Activated CD8-positive, alpha-beta memory T cell treated with anti-CD3 and anti-CD28 coated beads for 1 hour (primary cell): ENCODE measurements around the gene TCOF1.

Experiments used
- DNase-seq, 2 donors: peaks; one replicate each; pipeline ENCODE4 v3.0.0-alpha.2; 2020; ENCODE audit warnings: low read depth in 1 of 2; ENCODE audit errors: extremely low read depth in 1 of 2

TCOF1 gene

GRCh38 chr5:150323819-150324218, 33.7 kb upstream of the TCOF1 start:
- DNase-seq, result no peak

- no peak for DNase-seq
Observed at GRCh38 chr5:150325426-150325825, 32.1 kb upstream of the TCOF1 start.

GRCh38 chr5:150326707-150327106, 30.8 kb upstream of the TCOF1 start:
- DNase-seq, result no peak

- DNase-seq, result no peak
Observed at GRCh38 chr5:150327139-150327538, 30.4 kb upstream of the TCOF1 start.

GRCh38 chr5:150328515-150328914, 29.0 kb upstream of the TCOF1 start:
- DNase-seq, result no peak

GRCh38 chr5:150329038-150329437, 28.5 kb upstream of the TCOF1 start:
- no peak for DNase-seq

- DNase-seq, result no peak
Observed at GRCh38 chr5:150329881-150330876, 27.3 kb upstream of the TCOF1 start.

GRCh38 chr5:150333400-150333799, 24.1 kb upstream of the TCOF1 start:
- no peak for DNase-seq

GRCh38 chr5:150335778-150336177, 21.7 kb upstream of the TCOF1 start:
- no peak for DNase-seq

GRCh38 chr5:150338546-150338945, 19.0 kb upstream of the TCOF1 start:
- no peak for DNase-seq

- DNase-seq, result no peak
Observed at GRCh38 chr5:150339165-150339564, 18.3 kb upstream of the TCOF1 start.

- no peak for DNase-seq
Observed at GRCh38 chr5:150339841-150340240, 17.7 kb upstream of the TCOF1 start.

- no peak for DNase-seq
Observed at GRCh38 chr5:150340614-150341255, 16.8 kb upstream of the TCOF1 start.

- DNase-seq, result no peak
Observed at GRCh38 chr5:150341331-150341730, 16.2 kb upstream of the TCOF1 start.

GRCh38 chr5:150341989-150342388, 15.5 kb upstream of the TCOF1 start:
- DNase-seq, result no peak

- DNase-seq, result no peak
Observed at GRCh38 chr5:150342583-150342982, 14.9 kb upstream of the TCOF1 start.

GRCh38 chr5:150343994-150344631, 13.4 kb upstream of the TCOF1 start:
- DNase-seq, result no peak

GRCh38 chr5:150345716-150346115, 11.8 kb upstream of the TCOF1 start:
- no peak for DNase-seq

GRCh38 chr5:150346592-150346991, 10.9 kb upstream of the TCOF1 start:
- no peak for DNase-seq

GRCh38 chr5:150347003-150347402, 10.5 kb upstream of the TCOF1 start:
- no peak for DNase-seq

- DNase-seq, result no peak
Observed at GRCh38 chr5:150347451-150347850, 10.0 kb upstream of the TCOF1 start.
